ENCODE measurements around the gene AGT.

DNA sequence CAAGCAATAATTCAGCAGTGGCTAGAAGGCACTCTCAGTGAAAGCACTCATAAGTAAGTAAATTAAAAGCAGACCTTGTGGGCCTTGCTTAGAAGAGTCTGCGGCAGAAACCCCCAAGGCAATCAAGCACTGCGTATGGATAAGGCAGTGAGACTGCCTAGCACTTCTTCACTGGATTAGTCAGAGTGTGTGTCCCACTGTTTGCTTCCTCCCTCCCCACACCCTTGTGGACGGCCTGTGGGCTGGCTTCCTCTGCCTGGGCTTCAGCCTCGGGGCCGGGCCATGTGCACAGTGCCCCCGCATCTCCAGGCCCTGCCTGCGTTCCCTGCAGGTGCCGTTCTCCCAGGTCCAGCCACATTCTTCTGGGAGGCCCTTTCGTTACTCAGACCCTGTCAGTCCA is 23.8 kb downstream of the AGT start:
- TF ChIP-seq POLR2A (IDR thresholded peaks at IDR 0.05) (no peak), POLR2AphosphoS5 (IDR thresholded peaks at IDR 0.05) (no peak)
- TF ChIP-seq, protein P1, sequence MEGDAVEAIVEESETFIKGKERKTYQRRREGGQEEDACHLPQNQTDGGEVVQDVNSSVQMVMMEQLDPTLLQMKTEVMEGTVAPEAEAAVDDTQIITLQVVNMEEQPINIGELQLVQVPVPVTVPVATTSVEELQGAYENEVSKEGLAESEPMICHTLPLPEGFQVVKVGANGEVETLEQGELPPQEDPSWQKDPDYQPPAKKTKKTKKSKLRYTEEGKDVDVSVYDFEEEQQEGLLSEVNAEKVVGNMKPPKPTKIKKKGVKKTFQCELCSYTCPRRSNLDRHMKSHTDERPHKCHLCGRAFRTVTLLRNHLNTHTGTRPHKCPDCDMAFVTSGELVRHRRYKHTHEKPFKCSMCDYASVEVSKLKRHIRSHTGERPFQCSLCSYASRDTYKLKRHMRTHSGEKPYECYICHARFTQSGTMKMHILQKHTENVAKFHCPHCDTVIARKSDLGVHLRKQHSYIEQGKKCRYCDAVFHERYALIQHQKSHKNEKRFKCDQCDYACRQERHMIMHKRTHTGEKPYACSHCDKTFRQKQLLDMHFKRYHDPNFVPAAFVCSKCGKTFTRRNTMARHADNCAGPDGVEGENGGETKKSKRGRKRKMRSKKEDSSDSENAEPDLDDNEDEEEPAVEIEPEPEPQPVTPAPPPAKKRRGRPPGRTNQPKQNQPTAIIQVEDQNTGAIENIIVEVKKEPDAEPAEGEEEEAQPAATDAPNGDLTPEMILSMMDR (IDR thresholded peaks at IDR 0.05) = no peak
